GM19455 (cell line): ENCODE data around the gene PTER.

Source experiments
- ATAC-seq: cut with Tn5 transposase; IDR thresholded peaks from one replicate; pipeline ENCODE4 v1.9.1; 2021; ENCODE audit not compliant: unreplicated experiment

Gene PTER, protein sequence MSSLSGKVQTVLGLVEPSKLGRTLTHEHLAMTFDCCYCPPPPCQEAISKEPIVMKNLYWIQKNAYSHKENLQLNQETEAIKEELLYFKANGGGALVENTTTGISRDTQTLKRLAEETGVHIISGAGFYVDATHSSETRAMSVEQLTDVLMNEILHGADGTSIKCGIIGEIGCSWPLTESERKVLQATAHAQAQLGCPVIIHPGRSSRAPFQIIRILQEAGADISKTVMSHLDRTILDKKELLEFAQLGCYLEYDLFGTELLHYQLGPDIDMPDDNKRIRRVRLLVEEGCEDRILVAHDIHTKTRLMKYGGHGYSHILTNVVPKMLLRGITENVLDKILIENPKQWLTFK

DNA sequence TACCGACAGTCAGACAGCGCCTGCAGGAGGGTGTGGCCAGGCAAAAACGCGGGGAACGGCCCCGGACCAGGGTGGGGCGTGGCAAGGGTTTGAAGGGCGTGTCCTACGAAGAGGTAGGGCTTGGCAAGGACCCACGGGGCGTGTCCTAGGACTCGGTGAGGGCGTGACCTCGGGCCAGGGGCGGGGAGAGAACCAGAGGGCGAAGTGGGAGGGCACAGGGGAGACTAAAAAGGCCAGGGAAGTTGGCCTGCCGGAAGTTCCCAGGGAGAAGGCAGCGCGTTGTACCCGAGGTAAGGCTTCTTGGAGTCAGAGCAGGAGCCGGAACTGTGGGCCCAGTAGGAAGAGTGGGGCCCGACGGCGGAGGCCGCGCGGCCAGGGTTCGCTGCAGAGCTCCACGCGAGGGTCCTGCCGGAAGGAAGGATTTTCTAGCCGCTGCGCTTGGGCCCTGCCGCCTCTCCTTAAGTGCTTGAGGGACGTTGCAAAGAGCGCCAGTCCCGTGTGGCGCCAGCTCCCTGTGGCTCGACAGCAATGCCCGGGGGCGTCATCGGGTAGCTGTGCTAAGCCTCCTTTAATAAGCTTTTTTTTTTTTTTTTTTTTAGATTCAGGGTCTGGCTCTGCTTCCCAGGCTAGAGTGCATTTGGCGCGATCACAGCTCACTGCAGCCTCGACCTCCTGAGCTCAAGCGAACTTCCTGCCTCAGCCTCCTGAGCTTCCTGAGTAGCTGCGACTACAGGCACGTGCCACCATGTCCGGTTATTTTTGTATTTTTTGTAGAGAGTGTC, at the start of gene PTER:
TSS of gene PTER (plus strand) at position 253 of the 782 bp plus-strand sequence. CDS start 47,375 bp downstream, outside the sequence.
- peak; percentile 97 for ATAC-seq

DNA sequence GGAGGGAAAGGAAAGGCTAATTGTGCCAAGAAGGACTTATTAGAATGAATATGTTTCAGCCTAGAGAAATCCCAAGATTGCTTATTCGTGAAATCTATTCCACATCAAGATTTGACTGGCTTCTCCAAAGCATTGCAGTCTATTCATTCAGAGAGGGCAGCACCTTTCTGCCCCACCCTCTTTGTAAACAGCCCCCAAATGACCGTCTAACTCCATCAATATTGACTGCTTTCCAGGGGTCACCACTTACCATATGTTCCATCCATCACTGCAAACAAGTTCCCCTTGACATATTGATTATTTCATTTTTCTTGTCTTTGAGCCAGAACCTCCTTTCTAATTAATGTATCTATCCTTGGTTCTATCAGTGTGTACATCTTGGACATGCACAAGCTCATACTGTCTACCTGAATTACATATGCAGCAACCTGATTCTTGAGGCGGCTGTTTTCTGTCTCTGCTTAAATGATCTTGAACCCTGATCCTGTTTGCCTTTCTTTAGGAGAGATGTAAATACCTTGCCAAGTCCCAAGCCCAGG, 44.2 kb upstream of the PTER start:
- no peak for ATAC-seq

DNA sequence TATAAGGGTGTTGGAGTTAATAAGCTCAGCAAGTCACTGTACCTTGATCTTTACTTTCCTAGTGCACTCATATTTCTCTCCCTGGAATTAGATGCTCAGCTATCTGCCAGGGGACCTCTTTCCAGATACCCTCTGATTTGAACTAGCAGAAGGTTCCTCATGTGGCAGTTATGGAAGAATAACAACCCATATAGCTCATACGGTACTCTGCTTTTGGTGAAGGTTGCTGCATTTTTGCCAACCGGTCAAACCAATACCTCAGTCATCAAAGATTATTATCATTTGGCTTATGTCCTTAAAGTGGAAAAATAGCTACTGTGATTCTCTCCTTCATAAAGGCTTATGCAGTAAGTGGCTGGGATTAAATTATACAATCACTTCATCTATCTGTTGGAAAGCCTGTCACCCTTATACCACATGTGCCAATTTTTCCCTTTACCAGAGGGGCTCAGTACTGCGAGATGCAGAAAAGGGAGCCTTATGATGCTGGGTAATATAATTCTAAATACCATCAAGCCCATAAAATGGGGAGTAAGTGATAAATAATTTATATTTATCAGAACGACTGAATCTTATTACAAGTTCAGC, 43.4 kb upstream of the PTER start:
- ATAC-seq = no peak

DNA sequence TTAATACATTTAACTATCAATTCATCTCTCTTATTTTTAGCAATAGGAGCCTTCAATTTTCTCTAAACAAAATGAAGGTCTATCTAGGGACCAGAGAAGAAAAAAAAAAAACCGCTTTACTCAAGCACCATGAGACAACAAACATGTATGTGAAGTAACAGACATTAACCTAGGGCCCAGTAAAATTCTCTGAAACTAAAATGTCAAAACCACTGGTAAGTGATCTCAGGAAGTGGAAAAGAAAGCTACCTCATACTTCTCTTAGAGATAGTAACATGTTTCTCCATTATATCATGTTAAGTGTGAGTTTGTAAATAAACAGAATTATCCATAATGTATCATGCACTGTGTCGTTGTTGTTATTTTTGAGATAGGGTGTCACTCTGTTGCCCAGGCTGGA, 35.4 kb upstream of the PTER start:
- ATAC-seq = no peak

DNA sequence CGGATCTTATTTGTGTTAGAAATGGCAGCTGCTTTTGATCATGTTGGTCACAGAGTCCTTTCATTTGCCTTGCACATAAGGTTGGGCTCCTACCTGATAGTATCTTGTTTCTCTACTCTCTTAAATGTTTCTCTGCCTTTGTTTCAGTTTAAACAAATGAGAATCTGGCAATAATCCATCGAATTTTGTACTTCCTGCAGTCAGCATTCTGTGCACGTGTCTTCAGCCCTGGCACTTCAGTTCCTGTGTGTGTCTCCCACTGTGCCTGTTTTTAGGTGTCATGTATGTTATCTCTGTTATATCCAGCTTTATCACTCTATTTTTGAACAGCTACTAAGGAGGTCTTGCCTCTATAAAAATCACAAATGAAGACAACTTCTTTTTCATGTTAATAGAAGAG, 28.4 kb upstream of the PTER start:
- no peak for ATAC-seq

DNA sequence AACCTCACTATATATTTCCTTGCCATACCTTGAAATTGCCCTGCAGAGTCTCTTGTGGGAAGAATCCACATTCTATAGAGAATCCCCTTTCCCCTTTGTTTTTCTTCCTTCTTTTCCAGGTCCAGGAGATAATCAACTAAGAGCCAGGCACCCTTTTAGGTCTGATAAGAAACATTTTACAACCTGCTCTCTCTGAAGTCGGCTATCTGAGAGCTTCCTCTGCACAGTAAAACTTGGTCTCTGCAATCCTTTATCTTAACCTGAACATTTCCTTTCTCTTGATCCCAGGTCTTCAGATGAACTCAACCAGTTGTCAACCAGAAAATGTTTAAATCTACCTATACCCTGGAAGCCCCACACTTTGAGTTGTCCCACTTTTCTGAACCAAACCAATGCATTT, 19.5 kb upstream of the PTER start:
- no peak for ATAC-seq

DNA sequence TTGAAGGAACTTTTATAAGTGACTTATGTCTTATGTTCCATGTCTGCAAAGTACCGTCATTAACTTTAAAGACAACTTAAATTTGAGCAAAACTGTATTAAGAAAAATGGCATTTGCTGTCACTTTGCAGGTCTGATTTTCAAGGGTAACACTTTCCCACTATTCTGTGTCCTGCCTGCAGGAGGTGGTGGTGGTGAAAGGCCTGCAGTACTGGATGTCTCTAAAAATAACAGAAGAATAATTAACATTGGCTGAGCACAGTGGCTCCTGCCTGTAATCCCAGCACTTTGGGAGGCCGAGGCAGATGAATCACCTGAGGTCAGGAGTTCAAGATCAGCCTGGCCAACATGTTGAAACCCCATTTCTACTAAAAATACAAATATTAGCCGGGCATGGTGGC, 13.2 kb upstream of the PTER start:
- ATAC-seq = no peak

DNA sequence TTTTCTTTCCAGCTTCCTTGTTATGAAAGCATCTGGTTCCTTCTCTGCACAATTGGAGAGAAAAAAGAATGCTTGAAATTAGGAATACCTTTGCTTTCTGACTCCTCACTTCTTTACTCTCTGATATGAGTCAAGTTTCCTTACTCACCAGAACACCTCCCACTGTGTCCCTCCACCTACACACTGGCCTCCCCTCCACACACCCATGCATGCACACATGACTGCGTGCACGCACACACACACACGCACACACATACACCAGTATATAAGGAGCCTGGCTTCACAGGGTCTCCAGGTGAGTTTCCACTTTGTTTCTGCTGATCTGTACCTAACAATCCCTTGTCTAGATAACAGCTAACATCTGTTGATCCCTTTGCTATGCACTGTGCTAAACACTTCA, 11.4 kb upstream of the PTER start:
- ATAC-seq = no peak

DNA sequence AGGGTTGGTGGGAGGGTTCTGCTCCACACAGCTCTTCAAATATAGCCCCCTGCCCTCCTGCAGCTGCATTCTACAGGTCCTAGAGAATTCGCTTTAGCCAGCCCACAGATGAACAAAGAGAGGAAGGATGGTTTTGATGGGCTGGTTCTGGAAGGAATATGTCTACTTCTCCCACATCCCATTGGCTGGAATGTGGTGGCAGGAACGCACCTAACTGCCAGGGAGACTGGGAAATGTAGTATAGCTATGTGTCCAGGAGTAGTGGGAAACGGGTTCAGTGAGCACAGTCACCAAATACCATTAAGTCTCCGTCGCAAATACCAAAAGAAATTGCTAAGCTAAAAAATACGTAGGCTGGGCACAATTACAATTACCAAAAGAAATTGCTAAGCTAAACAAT, 7.3 kb upstream of the PTER start:
- no peak for ATAC-seq

DNA sequence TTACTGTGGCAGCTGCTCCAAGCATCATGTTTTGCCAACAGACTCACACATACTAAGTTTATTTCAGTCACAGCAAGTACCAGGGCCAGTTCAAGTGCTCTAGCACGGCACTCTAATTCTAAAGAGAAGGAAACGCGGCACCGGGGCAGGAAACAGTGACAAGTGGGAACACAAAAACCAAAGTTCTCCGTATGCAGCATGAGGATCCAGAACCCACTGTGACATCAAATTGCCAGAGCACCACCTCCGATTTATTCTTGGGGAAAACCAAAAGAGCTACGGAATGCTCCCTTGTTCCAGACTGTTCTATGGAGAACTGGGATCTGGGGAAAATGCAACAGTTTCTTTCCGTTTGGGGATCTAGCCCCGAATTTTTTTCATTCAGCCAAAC, 448 bp upstream of the PTER start:
- peak; percentile 13 for ATAC-seq

DNA sequence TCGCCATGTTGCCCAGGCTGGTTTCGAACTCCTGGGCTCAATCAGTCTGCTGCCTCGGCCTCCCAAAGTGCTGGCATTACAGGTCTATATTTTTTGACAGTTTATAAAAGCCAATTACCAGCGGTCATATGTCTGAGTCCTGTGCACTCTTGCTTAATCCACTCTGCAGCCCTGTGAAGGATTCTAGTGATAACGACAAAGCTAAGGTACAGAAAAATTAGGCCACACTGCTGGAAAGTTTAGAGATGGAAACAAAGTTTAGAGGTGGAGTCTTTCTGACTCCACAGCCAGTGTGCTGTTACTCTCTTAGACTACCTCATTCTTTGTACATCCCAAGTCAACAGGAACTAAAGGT, 707 bp downstream of the PTER start:
- ATAC-seq = no peak

DNA sequence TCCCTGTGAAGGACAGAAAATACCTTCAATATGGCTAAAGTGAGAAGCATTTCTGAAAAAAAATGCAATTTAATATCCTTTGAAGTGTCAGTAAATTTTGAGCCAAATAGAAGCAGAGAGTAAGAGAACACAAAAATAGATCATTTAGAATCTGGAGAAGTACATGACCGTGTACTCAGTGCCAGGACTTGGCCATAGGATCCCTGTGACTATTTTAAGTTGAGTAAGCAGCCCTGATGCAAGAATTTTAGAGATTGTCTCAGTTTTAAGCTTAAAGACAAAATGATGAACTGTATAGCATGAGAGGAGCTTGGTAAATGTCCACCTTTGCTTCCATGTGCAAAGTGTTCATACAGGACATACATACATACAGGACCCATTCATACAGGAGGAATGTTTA, 2.5 kb downstream of the PTER start:
- no peak for ATAC-seq

DNA sequence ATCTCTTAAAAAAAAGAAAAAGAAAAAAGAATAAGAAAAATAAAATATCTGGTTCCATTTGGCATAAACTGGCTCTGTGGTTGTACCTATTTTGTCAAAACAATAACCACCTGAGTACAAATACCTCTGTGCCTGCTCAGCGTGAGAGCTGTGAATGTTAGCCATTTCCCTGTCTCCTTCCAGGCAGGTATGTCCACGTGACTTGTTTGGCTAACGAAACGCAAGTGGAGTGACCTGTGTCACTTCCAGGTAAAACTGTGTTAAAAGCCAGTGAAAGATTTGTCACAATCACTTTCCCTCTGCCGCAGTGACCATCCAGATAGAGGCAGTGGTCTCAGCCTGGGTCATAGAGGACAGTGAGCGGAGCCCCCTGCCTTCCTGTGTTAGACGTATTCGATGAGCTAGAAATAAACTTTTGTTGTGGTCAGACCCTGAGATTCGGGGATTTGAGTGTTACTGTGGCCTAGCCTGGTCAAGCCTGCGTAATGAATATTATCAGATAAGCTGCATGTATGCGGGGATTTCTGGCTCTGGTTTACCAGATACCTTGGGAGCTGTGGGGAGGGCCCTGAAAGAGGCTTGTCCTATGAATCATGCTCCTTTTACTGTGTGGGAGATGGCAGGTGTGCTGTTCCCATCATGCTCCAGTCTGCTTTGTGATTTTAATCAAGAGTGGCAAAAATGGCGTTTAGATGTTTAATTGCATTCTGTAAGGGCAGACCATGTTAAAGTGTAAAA, 3.8 kb downstream of the PTER start:
- no peak for ATAC-seq

DNA sequence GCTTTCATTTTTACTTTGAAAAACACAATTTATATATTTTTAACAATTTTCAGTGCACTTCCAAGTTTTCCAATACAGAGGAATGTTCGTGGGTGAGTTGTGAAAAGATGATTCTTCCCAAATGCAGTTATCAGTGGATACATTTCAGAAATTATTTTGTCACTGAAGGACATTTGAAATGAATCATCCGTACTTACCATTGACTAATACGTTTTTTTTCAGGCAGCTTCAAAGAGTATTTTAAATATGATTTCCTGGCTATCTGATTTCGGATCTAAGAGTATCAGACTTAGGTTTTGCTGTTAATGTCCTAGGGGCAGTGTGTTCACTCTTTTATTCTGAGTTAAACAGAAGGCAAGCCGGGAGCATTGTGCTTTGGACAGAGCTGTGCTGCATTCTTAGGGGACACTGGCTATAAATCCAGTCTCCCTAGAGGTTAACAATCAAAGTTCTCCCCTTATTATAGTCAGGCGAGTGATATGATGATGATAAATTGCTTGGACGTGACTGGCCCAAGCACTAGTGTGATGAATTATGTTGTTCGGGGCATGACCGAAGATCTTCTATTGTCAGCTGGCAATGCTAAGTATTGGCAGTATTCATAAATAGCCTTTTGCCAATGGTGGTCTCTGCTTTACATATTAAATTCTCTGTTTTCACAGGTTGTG, 4.5 kb downstream of the PTER start:
- ATAC-seq = no peak

DNA sequence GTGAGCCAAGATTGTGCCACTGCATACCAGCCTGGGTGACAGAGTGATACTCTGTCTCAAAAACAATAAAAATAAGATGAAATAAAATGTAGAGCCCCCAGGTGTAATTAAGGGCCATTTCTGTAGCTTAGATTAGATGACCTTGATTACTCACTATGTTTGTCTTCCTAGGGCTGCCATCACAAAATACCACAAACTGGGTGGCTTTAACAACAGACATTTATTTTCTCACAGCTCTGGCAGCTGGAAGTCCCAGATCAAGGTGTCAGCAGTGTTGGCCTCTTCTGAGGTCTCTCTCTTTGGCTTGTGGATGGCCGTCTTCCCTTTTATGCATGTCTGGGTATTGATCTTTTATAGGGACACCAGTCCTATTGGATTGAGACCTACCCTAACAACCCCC, 6.1 kb downstream of the PTER start:
- ATAC-seq = no peak

DNA sequence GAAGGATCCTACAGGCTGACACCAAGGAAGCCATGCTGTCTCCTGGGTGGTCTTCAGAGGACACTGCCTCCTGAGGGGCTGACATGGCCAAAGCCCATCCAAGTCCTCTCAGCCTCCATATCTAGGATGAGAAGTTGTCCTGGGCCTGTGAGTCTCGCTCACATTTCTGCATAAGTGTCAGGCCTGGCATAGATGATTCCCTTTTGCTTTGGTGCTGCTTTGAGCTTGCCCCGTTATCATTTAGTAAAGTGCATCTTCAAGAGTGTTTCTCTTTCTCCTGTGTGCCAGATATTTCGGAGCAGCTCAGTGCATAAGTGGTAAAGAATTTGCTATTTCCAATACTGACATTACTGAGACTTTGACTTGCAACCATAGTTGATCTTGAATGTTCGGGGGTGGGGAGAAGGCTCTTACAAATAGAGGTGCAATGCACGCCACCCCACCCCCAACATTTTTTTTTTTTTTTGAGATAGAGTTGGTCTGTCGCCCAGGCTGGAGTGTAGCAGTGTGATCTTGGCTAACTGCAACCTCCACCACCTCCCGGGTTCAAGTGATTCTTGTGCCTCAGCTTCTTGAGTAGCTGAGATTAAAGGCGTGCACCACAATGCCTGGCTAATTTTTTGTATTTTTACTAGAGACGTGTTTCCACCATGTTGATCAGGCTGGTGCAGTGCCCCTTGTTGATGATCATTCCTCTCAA, 9.1 kb downstream of the PTER start:
- no peak for ATAC-seq

DNA sequence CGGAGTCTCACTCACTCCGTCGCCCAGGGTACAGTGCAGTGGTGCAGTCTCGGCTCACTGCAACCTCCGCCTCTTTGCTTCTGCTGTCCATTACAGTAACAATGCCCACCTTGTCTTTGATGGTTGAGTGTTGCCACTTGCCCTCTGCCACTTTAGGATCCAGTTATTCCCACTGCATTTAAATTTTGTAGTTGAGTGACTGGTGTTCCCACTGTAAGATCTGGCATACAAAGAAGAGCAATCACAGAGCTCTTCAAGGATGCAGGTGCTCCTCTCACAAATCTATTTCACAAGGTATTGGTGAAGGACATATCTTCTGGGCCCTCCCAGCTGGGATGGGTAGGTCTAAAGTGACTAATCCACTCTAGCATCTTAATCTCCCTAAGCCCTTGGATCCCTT, 12.6 kb downstream of the PTER start:
- no peak for ATAC-seq

DNA sequence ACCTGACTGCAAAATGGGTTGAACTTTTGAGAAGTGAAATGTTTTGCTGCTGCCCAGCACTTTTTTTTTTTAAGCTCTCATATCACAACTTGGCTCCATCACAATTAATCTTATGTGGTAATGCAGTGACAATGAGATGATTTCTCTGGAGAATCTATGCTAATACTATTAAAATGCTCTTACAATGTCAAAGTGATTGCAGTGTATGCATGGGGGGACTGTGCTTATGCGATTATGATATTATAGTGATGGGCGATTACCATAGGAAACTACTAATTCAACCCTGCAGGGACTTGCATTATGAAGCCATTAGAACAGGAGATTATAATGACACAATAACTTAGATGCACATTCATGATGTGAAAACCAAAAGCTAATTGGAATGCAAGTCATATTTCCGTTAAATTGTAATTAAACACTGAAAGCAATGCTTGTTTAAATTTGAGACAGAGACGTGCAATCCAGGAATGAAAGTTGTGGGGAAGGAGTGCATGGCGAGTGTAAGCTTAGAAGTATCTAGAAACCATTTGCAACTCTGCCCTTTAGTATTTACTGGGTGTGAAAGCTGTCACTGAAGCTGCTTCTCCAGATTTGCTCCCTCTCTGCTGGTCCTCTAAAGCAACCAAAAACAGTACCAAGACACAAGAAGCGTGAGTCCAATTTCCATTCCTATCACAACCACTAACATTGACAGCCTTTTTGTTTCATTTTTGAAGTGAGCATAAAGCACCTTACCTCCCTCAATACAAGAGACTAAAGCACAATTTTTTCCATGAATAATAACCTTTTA, 21.6 kb downstream of the PTER start:
- ATAC-seq = no peak

DNA sequence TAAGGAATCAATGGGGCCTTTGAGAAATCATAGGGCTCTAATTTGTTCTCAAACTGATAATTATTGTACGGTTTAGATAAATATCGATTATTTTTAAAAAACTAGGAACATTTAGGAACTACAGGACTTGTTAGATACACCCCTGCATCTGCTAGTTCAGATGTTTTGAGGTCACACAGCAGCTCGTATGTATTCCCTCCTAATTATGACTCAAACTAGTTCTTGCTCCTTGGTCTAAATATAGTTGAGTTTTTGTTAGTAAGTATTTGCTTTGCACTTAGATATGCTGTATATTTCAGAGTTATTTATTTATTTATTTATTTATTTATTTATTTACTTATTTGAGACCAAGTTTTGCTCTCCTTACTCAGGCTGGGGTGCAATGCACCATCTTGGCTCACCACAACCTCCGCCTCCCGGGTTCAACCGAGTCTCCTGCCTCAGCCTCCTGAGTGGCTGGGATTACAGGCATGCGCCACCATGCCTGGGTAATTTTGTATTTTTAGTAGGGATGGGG, 22.7 kb downstream of the PTER start:
- no peak for ATAC-seq
